HG02571 (cell line): ENCODE results near the gene SPRR2A.
"Not testable (repeated sequence)": the region's sequence is repeated elsewhere in the genome, so short reads cannot be mapped to it uniquely, and the experiment has no call there.

Source experiments
- ATAC-seq: cut with Tn5 transposase; IDR thresholded peaks from one replicate; pipeline ENCODE4 v1.9.1; 2021; ENCODE audit warnings: mild to moderate bottlenecking, moderate library complexity; ENCODE audit not compliant: unreplicated experiment

SPRR2A gene

DNA sequence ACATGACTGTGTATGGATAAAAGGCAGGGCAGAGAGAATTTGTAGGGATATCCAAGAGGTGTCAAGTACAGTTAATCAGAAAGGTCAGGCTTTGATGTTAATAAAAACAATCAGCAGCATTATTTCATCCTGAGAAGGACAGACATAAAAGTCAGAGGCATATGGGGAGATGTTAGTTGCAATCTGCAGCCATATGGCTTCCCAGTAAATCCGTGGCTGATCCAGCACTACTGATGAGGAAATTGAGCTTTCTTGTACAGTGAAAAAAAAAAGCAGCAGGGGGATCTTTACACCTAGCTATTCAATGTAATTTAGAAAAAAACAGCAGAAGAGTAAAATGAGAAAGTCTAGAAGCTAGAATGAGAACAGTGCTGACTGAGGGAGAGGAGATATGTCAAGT, 28.5 kb downstream of the SPRR2A start:
- ATAC-seq, result no peak

DNA sequence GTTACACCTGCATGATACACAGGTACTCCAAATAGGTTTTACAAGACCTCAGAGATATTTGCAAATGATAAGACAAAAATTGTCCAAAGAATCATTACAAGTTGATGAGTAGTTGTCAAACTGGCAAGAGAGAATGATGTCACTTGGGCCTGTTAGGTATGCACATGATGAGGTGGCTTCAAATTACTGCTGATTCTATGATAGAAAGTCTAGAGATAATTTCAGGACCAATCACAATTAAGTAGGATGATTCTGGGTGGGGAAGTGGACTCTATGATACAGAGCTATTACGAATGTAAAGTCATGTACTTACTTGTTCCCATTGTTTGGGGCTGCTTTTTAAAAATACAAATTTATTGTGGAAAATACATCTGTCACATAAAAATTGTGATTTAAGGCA, 31.5 kb downstream of the SPRR2A start:
- ATAC-seq, result no peak

DNA sequence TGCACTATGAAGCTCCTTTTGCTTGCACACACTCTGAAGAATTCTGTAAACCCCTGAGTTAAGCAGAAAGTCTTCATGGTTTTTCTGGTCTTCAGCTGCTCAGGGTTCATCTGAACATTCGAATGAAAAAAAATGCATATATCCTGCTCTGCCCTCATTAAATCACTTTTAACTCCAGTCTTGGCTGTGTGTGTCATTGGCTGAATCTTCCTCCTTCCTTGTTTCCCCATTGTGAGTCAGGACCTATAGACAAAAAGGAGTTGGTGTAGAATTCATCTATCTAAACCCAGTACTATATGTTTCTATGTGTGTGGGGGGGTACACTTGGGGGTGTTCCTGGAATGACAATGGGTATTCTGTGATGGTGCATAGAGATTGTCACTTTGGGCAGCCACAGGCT, 32.9 kb downstream of the SPRR2A start:
- ATAC-seq, result no peak

DNA sequence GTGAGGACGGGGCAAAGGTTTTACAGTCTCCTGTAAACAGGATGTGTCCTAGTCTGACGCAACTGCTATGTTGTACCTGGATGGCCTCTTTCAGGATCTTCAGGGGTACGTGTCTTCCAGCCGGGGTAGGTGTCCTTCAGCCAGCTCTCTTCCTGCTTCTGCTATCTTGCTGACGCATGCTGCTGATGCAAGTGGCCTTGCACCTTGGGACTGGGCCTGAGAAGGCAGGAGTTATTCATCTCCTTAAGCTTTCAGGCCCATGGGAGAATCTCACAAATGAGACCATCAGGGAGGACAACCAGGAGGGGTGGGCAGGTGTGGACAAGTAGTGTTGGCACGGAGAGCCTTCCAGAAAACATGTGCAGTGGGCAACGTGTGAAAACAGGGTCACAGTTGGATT, 34.2 kb downstream of the SPRR2A start:
- ATAC-seq, result no peak

DNA sequence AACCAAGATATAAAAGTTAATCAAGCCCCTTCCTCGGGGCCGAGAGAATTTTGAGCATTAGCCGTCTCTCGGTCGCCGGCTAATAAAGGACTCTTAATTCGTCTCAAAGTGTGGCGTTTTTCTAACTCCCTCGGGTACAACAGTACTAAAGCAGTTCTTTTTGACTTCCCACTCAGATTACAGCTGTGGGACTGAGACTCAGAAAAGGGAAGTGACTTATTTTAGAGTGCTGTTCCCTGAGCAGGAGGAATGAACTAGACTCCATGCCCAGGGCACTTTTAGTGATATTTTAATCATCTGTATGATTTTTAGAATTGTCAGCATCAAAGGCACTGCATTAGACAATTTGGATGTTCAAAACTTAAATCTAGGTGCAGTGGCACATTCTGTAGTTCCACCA, 35.0 kb downstream of the SPRR2A start:
- ATAC-seq, result not testable (repeated sequence)

DNA sequence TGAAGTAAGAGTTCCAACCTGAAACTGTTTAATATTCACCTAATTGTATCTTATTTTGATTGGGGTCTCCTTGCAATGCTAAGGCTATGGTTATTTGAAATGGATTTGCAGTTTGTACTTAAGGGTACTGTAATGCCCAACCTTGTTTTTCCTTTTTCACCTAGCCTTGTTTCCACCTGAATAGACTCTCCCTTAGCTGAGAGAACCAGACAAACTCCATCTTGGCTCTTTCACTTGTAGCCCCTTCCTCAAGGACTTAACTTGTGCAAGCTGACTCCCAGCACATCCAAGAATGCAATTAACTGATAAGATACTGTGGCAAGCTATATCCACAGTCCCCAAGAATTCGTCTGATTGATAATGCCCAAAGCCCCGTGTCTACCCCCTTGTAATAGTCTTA, 35.5 kb downstream of the SPRR2A start:
- not testable (repeated sequence) for ATAC-seq

DNA sequence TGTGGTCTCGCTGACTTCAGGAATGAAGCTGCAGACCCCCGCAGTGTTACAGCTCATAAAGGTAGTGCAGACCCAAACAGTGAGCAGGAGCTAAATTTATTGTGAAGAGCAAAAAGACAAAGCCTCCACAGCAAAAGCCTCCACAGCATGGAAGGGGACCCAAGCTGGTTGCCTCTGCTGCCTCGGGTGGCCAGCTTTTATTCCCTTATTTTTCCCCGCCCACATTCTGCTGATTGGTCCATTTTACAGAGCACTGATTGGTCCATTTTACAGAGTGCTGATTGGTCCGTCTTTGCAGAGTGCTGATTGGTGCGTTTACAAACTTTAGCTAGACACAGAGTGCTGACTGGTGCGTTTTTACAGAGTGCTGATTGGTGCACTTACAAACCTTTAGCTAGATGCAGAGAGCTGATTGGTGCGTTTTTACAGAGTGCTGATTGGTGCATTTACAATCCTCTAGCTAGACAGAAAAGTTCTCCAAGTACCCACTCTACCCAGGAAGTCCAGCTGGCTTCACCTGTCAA, 46.0 kb downstream of the SPRR2A start:
- ATAC-seq, result not testable (repeated sequence)
